Astrocyte of the spinal cord (primary cell): ENCODE results near the gene TMEM164.

Source experiments
- DNase-seq: peaks from one replicate; pipeline ENCODE4 v3.0.0; 2011; ENCODE audit warnings: low read depth, low spot score
- H3K4me3 ChIP-seq: 2 replicates; pipeline ENCODE4 v1.5.1; 2011; ENCODE audit warnings: low read depth, mild to moderate bottlenecking, low read length, moderate library complexity
- in situ Hi-C: cut with HindIII; loops from 2 replicates; pipeline ENCODE4 v1.10.0; 2017; ENCODE audit warnings: low sequenced_read_pairs
- TF ChIP-seq, protein P1 (sequence below): IDR thresholded peaks from 2 replicates; pipeline ENCODE4 v1.5.1; 2012; ENCODE audit warnings: low read depth, mild to moderate bottlenecking, low read length, inconsistent platforms

TMEM164 gene

DNA sequence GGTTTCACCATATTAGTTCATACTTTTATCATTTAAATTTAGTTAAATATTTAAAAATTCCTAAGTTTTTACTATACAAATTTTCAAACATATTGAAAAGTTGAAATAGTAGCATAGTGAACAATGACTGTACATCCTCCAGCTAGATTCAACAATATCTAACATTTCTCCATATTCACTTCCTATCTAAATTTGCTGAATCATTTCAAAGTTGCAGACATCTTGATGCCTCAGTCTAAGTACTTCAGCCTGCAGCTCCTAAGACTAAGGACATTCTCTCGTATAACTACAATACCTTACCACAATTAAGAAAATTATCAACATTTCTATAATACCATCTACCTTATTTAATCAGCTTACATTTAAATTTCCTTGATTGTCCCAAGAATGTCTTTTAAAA is 132.7 kb downstream of the TMEM164 start:
- no peak for DNase-seq
- in situ Hi-C loops = no loop called here

DNA sequence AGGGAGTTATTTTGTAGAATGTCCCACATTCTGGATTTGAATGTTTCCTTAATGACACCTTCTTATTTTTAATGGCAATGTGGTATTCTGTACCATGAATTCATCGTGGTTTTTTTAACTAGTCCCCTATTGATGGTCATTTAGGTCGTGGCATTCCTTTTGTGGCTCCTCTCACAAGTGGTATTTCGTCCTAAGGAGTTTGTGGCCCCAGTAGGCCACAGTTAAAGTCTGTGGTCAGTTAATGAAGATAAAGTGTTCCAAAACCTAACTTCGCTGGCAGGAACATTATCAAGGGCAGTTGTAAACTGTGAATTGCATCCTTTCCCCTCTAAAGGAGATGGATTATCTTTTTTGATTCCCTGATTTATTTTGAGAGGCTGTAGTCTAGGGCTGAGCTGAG is 133.2 kb downstream of the TMEM164 start:
- peak; percentile 7 for DNase-seq
- in situ Hi-C loops = no loop called here
- TF ChIP-seq, protein P1, sequence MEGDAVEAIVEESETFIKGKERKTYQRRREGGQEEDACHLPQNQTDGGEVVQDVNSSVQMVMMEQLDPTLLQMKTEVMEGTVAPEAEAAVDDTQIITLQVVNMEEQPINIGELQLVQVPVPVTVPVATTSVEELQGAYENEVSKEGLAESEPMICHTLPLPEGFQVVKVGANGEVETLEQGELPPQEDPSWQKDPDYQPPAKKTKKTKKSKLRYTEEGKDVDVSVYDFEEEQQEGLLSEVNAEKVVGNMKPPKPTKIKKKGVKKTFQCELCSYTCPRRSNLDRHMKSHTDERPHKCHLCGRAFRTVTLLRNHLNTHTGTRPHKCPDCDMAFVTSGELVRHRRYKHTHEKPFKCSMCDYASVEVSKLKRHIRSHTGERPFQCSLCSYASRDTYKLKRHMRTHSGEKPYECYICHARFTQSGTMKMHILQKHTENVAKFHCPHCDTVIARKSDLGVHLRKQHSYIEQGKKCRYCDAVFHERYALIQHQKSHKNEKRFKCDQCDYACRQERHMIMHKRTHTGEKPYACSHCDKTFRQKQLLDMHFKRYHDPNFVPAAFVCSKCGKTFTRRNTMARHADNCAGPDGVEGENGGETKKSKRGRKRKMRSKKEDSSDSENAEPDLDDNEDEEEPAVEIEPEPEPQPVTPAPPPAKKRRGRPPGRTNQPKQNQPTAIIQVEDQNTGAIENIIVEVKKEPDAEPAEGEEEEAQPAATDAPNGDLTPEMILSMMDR = no peak

More for the DNA sequence above, 132.7 kb downstream of the TMEM164 start:
- TF ChIP-seq, protein P1 = no peak
- no peak overlapping the region for H3K4me3 ChIP-seq

DNA sequence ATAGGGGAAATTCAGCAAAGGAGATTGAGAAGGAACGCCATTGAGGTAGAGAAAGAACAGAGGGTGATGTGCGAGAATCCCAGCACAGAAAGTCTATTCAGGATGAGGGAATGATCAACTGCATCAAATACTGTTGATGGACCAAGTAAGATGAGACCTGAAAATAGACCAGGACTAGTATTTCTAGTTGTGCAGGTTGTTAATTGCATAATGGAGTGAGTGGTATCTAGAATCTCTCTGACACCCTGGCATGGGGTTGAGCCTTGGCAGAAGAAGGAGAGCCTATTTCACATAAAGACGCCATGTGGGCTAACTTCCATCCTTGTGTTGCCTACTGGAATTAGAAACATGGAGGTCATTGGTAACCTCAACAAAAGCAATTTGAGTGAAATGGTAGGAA is 135.6 kb downstream of the TMEM164 start:
- H3K4me3 ChIP-seq = no peak overlapping the region
- in situ Hi-C loops = no loop called here
- no peak for DNase-seq
- TF ChIP-seq, protein P1 = no peak

More for the DNA sequence above, 133.2 kb downstream of the TMEM164 start:
- H3K4me3 ChIP-seq = no peak overlapping the region

DNA sequence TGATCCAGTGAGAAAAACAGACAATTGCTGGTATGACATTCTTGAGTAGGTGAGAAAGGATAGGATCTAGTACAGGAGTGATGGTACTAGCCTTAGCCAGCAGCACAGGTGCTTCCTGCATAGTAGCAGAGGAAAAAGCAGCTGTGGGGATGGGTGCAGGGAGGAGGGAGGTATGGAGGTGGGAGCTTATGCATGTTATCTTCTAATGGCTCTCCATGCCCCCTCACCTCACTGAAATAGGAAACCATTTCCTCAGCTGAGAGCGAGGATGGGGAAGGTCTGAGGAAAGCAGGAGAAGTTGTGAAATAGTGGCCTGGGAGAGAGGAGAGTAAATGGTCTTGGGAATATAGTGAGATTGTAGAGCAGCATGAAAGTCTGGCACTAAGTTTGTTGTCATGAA is 136.3 kb downstream of the TMEM164 start:
- no peak for DNase-seq
- TF ChIP-seq, protein P1 = no peak
- H3K4me3 ChIP-seq = no peak overlapping the region
- in situ Hi-C loops = no loop called here

DNA sequence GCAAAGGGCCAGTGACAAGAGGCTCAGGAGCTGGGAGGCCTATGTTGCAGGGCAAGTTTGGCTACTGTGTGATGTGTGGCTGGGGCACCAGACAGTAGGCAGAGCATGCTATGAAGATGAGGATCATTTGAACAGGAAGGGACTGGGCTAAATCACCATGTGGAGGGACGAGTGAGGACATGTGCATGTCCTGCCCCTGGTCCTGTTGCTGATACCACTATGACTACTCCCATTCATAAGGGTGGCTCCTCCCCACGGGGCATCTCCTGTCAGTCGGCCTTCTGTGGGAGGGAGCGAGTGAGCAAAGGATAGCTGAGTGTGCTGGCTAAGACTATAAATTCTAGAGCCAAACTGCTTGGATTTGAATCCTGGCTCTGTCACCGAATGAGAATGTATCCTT is 139.2 kb downstream of the TMEM164 start:
- no peak for DNase-seq
- in situ Hi-C loops = no loop called here

DNA sequence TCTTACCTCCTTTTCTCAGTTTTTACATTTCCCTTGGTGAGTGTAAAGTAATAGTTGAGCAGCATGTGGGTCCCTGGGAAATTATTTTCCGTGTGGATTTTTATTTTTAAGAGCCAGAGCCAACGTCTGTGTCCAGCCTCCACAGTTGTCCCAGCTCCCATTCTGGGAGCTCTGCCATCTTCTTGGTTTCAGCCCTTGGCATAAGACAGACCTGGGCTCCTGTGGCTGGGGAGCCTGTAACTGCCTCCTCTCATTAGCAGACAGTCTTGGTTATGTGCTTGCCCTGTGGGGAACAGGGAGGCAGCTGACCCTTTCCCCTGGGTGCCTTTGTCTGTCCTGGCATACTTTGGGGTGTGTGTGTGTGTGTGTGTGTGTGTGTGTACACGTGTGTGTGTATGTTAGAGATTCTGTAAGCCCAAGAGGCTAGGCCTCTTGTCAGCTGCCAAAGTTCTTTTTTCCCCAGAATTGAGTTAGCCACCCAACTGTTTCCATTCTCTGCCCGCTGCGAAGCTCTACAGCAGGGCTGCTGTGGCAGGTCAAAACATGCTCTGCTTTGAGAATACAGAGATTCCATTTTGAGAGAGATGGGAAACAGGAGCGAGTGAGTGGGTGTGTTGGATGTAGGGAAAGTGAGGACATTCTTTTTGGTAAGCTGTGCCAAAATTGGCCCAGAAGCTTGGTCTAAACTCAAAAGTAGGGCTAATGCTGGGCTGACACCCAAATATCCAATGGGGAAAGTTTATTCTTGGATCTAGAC is 140.7 kb downstream of the TMEM164 start:
- TF ChIP-seq, protein P1 = no peak
- DNase-seq = no peak
- H3K4me3 ChIP-seq = no peak overlapping the region
- in situ Hi-C loops = no loop called here

More for the DNA sequence above, 139.2 kb downstream of the TMEM164 start:
- TF ChIP-seq, protein P1 = no peak
- no peak overlapping the region for H3K4me3 ChIP-seq

DNA sequence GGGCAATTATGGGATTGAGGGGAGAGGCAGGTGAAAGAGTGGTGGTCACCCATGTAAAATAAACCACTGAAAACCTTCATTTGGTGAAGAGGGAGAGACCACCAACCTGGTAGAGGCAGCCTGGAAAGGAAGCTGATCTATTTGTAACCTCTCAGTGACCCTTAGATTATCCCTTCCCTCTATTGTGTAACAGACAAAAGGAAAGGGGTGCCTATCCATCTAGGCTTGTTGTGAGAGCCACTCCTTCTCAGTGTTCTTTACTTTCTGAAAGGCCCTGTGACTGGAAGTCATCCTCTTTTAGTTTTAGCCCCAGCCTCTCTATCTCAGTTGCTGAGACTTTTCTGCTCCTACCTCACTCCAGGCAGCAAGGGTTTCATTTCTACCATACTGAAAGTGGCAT is 142.4 kb downstream of the TMEM164 start:
- no peak for DNase-seq
- in situ Hi-C loops = no loop called here
- TF ChIP-seq, protein P1 = no peak
- no peak overlapping the region for H3K4me3 ChIP-seq
